GM21619 (cell line): ENCODE measurements around the gene PRR7.

Experiments
- ATAC-seq: cut with Tn5 transposase; IDR thresholded peaks from one replicate; pipeline ENCODE4 v1.9.1; 2021; ENCODE audit not compliant: unreplicated experiment

PRR7 gene

GRCh38 chr5:177466861-177467260, 20.2 kb downstream of the PRR7 start:
- ATAC-seq, result no peak

GRCh38 chr5:177467436-177467835, 20.8 kb downstream of the PRR7 start:
- ATAC-seq, result no peak

- no peak for ATAC-seq
Measured at GRCh38 chr5:177468329-177468684, 21.7 kb downstream of the PRR7 start.

GRCh38 chr5:177468685-177469628, 22.3 kb downstream of the PRR7 start:
- no peak for ATAC-seq

GRCh38 chr5:177469750-177470525, 23.3 kb downstream of the PRR7 start:
- ATAC-seq, result no peak

GRCh38 chr5:177470759-177471536, 24.3 kb downstream of the PRR7 start:
- no peak for ATAC-seq

GRCh38 chr5:177471610-177472356, 25.2 kb downstream of the PRR7 start:
- ATAC-seq, result no peak

- ATAC-seq, result peak; percentile 49
Measured at GRCh38 chr5:177472460-177473442, 26.1 kb downstream of the PRR7 start.

GRCh38 chr5:177473443-177474001, 26.9 kb downstream of the PRR7 start, which contains the start of gene DBN1:
Gene DBN1 (minus strand): TSS chr5:177473634. CDS start chr5:177473521, 113 bp downstream.
- ATAC-seq, result no peak

GRCh38 chr5:177474002-177474476, 27.4 kb downstream of the PRR7 start:
- ATAC-seq, result no peak

- no peak for ATAC-seq
Measured at GRCh38 chr5:177474846-177475562, 28.4 kb downstream of the PRR7 start.

GRCh38 chr5:177475563-177476427, 29.2 kb downstream of the PRR7 start:
- no peak for ATAC-seq

GRCh38 chr5:177476531-177477233, 30.1 kb downstream of the PRR7 start:
- no peak for ATAC-seq

- ATAC-seq, result no peak
Measured at GRCh38 chr5:177477701-177478477, 31.3 kb downstream of the PRR7 start.

- no peak for ATAC-seq
Measured at GRCh38 chr5:177478711-177479646, 32.4 kb downstream of the PRR7 start.
